GM19328 (cell line): Measurements from ENCODE around the gene PKLR.
A peak's percentile ranks its signal among the peaks of the same experiment; 100 is the strongest.
"Not testable (repeated sequence)": the region's sequence is repeated elsewhere in the genome, so short reads cannot be mapped to it uniquely, and the experiment has no call there.

Source experiments
- ATAC-seq: cut with Tn5 transposase; IDR thresholded peaks from one replicate; pipeline ENCODE4 v1.9.1; 2021; ENCODE audit warnings: mild to moderate bottlenecking, moderate library complexity; ENCODE audit not compliant: unreplicated experiment

PKLR gene

GRCh38 chr1:155260276-155260675 is 41.0 kb downstream of the PKLR start:
- ATAC-seq: no peak

- ATAC-seq: no peak
Observed at GRCh38 chr1:155256058-155256852, 45.0 kb downstream of the PKLR start.

- no peak for ATAC-seq
Observed at GRCh38 chr1:155255243-155256007, 45.8 kb downstream of the PKLR start, which contains the start of gene ENTREP3. ENTREP3 (minus strand) TSS chr1:155255483; CDS start chr1:155254877, 606 bp downstream.

- ATAC-seq: no peak
Observed at GRCh38 chr1:155254714-155255242, 46.5 kb downstream of the PKLR start.

- ATAC-seq: no peak
Observed at GRCh38 chr1:155254228-155254713, 47.0 kb downstream of the PKLR start.

- no peak for ATAC-seq
Observed at GRCh38 chr1:155253797-155254196, 47.4 kb downstream of the PKLR start.

- ATAC-seq: no peak
Observed at GRCh38 chr1:155253208-155253607, 48.0 kb downstream of the PKLR start.

GRCh38 chr1:155251566-155251965 is 49.7 kb downstream of the PKLR start:
- no peak for ATAC-seq

GRCh38 chr1:155250633-155251449 is 50.4 kb downstream of the PKLR start:
- peak; percentile 78 for ATAC-seq

- peak; percentile 23 for ATAC-seq
Observed at GRCh38 chr1:155250246-155250632, 51.0 kb downstream of the PKLR start.

GRCh38 chr1:155247667-155248553 is 53.3 kb downstream of the PKLR start:
- no peak for ATAC-seq

- ATAC-seq: not testable (repeated sequence)
Observed at GRCh38 chr1:155246796-155247195, 54.4 kb downstream of the PKLR start.

- ATAC-seq: no peak
Observed at GRCh38 chr1:155245163-155245524, 56.1 kb downstream of the PKLR start.

GRCh38 chr1:155244368-155245162 is 56.7 kb downstream of the PKLR start:
- peak; percentile 87 for ATAC-seq

- no peak for ATAC-seq
Observed at GRCh38 chr1:155242805-155243358, 58.4 kb downstream of the PKLR start.

GRCh38 chr1:155241841-155242264 is 59.4 kb downstream of the PKLR start:
- ATAC-seq: no peak

- no peak for ATAC-seq
Observed at GRCh38 chr1:155241069-155241679, 60.1 kb downstream of the PKLR start.
